ENCODE results near the gene UMPS. TPM values are rescaled to one million over a fixed set of nuclear protein-coding genes. Genes with fewer than 3 reads are reported as not detected.

Gene UMPS
- total RNA-seq, 1 donor from 2014 or later: 31.3 TPM

- TF ChIP-seq CTCF (IDR thresholded peaks at IDR 0.05; ENCODE audit: insufficient read depth, low read length, severe bottlenecking): no peak
- no peak for DNase-seq (ENCODE audit: low read depth)
These were observed 34.9 kb upstream of the UMPS start for GRCh38 chr3:124695369-124695768.

GRCh38 chr3:124696006-124696405 lies 34.2 kb upstream of the UMPS start:
- H3K4me3 ChIP-seq (ENCODE audit: low read depth, low read length): no peak overlapping the region
- H3K27me3 ChIP-seq (ENCODE audit: control insufficient read depth, insufficient read depth, low read length): peaks cover 2% of the 10 kb centered on the region
- no peak for TF ChIP-seq CTCF (IDR thresholded peaks at IDR 0.05; ENCODE audit: insufficient read depth, low read length, severe bottlenecking)
- no peak for FAIRE-seq
- no peaks in the 10 kb centered on the region for H3K36me3 ChIP-seq (ENCODE audit: control insufficient read depth, insufficient read depth, low read length)
- no peak for DNase-seq (ENCODE audit: low read depth)

More at GRCh38 chr3:124695369-124695768, 34.9 kb upstream of the UMPS start:
- Histone ChIP-seq H3K27me3 (ENCODE audit: control insufficient read depth, insufficient read depth, low read length) (no peaks in the 10 kb centered on the region), H3K36me3 (ENCODE audit: control insufficient read depth, insufficient read depth, low read length) (no peaks in the 10 kb centered on the region), H3K4me3 (ENCODE audit: low read depth, low read length) (no peak overlapping the region)
- no peak for FAIRE-seq

- no peak for DNase-seq (ENCODE audit: low read depth)
- no peak overlapping the region for H3K4me3 ChIP-seq (ENCODE audit: low read depth, low read length)
- no peaks in the 10 kb centered on the region for H3K36me3 ChIP-seq (ENCODE audit: control insufficient read depth, insufficient read depth, low read length)
- no peak for FAIRE-seq
- no peak for TF ChIP-seq CTCF (IDR thresholded peaks at IDR 0.05; ENCODE audit: insufficient read depth, low read length, severe bottlenecking)
- H3K27me3 ChIP-seq (ENCODE audit: control insufficient read depth, insufficient read depth, low read length): peaks cover 2% of the 10 kb centered on the region
These were observed 33.0 kb upstream of the UMPS start for GRCh38 chr3:124697302-124697701.

GRCh38 chr3:124698030-124698770 lies 32.1 kb upstream of the UMPS start:
- H3K27me3 ChIP-seq (ENCODE audit: control insufficient read depth, insufficient read depth, low read length): peaks cover 2% of the 10 kb centered on the region
- H3K36me3 ChIP-seq (ENCODE audit: control insufficient read depth, insufficient read depth, low read length): no peaks in the 10 kb centered on the region
- H3K4me3 ChIP-seq (ENCODE audit: low read depth, low read length): no peak overlapping the region
- FAIRE-seq: no peak
- TF ChIP-seq CTCF (IDR thresholded peaks at IDR 0.05; ENCODE audit: insufficient read depth, low read length, severe bottlenecking): no peak
- DNase-seq (ENCODE audit: low read depth): no peak

GRCh38 chr3:124699051-124699450 lies 31.2 kb upstream of the UMPS start:
- FAIRE-seq: no peak
- Histone ChIP-seq H3K27me3 (ENCODE audit: control insufficient read depth, insufficient read depth, low read length) (peaks cover 2% of the 10 kb centered on the region), H3K36me3 (ENCODE audit: control insufficient read depth, insufficient read depth, low read length) (no peaks in the 10 kb centered on the region)

More at GRCh38 chr3:124699051-124699450, 31.2 kb upstream of the UMPS start:
- DNase-seq (ENCODE audit: low read depth): no peak
- TF ChIP-seq CTCF (IDR thresholded peaks at IDR 0.05; ENCODE audit: insufficient read depth, low read length, severe bottlenecking): no peak
- H3K4me3 ChIP-seq (ENCODE audit: low read depth, low read length): no peak overlapping the region

Measured in bronchial epithelial cell (primary cell).